Neural progenitor cell (in vitro differentiated cells): ENCODE data around the gene ERC2. TPM values are rescaled to one million over a fixed set of nuclear protein-coding genes. Genes with fewer than 3 reads are reported as not detected.

ENCODE experiments used
- DNase-seq: peaks from one replicate; pipeline ENCODE4 v3.0.0-alpha.2; 2016; ENCODE audit warnings: low spot score
- H2AFZ ChIP-seq: fragments of 200-600 bp; sonication (generic); replicated peaks from 2 replicates; pipeline ENCODE4 v1.6.1; 2016; ENCODE audit warnings: antibody characterized with exemption
- H3F3A ChIP-seq: fragments of 200-600 bp; sonication (generic); 2 replicates; pipeline ENCODE4 v1.6.1; 2016; ENCODE audit warnings: antibody characterized with exemption, low read depth
- H3K27ac ChIP-seq: fragments of 200-600 bp; sonication (generic); 2 replicates; pipeline ENCODE4 v1.5.1; 2016; ENCODE audit warnings: mild to moderate bottlenecking
- H3K27me3 ChIP-seq: fragments of 200-600 bp; sonication (generic); 2 replicates; pipeline ENCODE4 v1.6.1; 2016; ENCODE audit warnings: mild to moderate bottlenecking, moderate library complexity
- H3K36me3 ChIP-seq: fragments of 200-600 bp; sonication (generic); 2 replicates; pipeline ENCODE4 v1.5.1; 2016
- H3K4me1 ChIP-seq: fragments of 200-600 bp; sonication (generic); 2 replicates; pipeline ENCODE4 v1.6.1; 2016; ENCODE audit warnings: mixed run types
- H3K4me2 ChIP-seq: fragments of 200-600 bp; sonication (generic); 2 replicates; pipeline ENCODE4 v1.6.1; 2016
- H3K4me3 ChIP-seq: fragments of 200-600 bp; sonication (generic); 2 replicates; pipeline ENCODE4 v1.5.1; 2016
- H3K79me2 ChIP-seq: fragments of 200-600 bp; sonication (generic); 2 replicates; pipeline ENCODE4 v1.6.1; 2016; ENCODE audit warnings: low read depth
- H3K9ac ChIP-seq: fragments of 200-600 bp; sonication (generic); 2 replicates; pipeline ENCODE4 v1.6.1; 2016
- H3K9me3 ChIP-seq: fragments of 200-600 bp; sonication (generic); 2 replicates; pipeline ENCODE4 v1.5.1; 2016; ENCODE audit warnings: low read depth
- H4K20me1 ChIP-seq: fragments of 200-600 bp; sonication (generic); 2 replicates; pipeline ENCODE4 v1.6.1; 2016; ENCODE audit warnings: low read depth
- H3K27ac Mint-ChIP-seq: 3 replicates; pipeline ENCODE4 v1.8.0; 2021; ENCODE audit warnings: mixed read lengths
- H3K27me3 Mint-ChIP-seq: 2 replicates; pipeline ENCODE4 v1.8.0; 2022; ENCODE audit warnings: low read depth, mild to moderate bottlenecking, inconsistent platforms, moderate library complexity, mixed read lengths; ENCODE audit not compliant: insufficient read depth
- H3K36me3 Mint-ChIP-seq: 3 replicates; pipeline ENCODE4 v1.8.0; 2021; ENCODE audit warnings: mixed read lengths
- H3K4me1 Mint-ChIP-seq: 3 replicates; pipeline ENCODE4 v1.8.0; 2021; ENCODE audit warnings: mixed read lengths
- H3K4me3 Mint-ChIP-seq: 3 replicates; pipeline ENCODE4 v1.8.0; 2021; ENCODE audit warnings: mild to moderate bottlenecking, moderate library complexity, mixed read lengths
- H3K9me3 Mint-ChIP-seq: 3 replicates; pipeline ENCODE4 v1.8.0; 2020; ENCODE audit warnings: mixed read lengths
- EZH2 ChIP-seq: fragments of 200-600 bp; sonication (generic); IDR thresholded peaks from 2 replicates; pipeline ENCODE4 v1.6.1; 2017; ENCODE audit warnings: antibody characterized with exemption, mild to moderate bottlenecking, moderate library complexity
- EZH2phosphoT487 ChIP-seq: fragments of 200-600 bp; sonication (generic); IDR thresholded peaks from 2 replicates; pipeline ENCODE4 v1.6.1; 2017; ENCODE audit warnings: antibody characterized with exemption
- total RNA-seq: library from RNA; depleted of rRNA; stranded (reverse); fragments of >200 nt; gene quantifications from 2 replicates; pipeline ENCODE4 v1.2.3, GENCODE V29; 2015; ENCODE audit warnings: low replicate concordance
- TF ChIP-seq, protein P1 (sequence below): fragments of 200-600 bp; sonication (generic); IDR thresholded peaks from 2 replicates; pipeline ENCODE4 v1.5.1; 2017; ENCODE audit warnings: antibody characterized with exemption, mild to moderate bottlenecking

The ERC2 gene
- total RNA-seq, 1 donor from 2014 or later: 24.8 TPM

DNA sequence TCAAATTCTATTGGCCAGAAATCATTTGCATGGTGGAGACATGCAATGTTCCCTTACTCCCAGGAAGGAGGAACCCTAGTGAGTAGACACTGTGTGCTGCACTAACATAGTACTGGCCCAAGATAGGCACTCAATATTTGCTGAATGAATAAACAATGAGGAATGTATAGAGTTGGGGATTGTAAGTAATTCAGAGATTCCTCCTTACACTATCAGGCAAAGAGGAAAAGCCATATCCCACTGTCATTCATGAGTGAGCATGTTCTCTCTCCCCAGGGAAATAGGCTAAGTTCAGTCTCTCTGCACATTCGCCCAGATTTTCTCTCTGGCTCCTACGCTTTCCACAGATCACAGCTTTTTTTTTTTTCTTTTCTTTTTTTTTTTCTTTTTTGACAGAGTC, 826.3 kb downstream of the ERC2 start:
- H3K9me3 ChIP-seq: no peaks in the 10 kb centered on the region
- no peak overlapping the region for H3K4me3 ChIP-seq
- H3K27ac ChIP-seq: no peak overlapping the region
- no peak overlapping the region for H3K4me2 ChIP-seq
- peaks cover 14% of the 10 kb centered on the region for H3K4me1 ChIP-seq
- H3K36me3 Mint-ChIP-seq: no peaks in the 10 kb centered on the region
- no peak for TF ChIP-seq EZH2phosphoT487
- TF ChIP-seq, protein P1, sequence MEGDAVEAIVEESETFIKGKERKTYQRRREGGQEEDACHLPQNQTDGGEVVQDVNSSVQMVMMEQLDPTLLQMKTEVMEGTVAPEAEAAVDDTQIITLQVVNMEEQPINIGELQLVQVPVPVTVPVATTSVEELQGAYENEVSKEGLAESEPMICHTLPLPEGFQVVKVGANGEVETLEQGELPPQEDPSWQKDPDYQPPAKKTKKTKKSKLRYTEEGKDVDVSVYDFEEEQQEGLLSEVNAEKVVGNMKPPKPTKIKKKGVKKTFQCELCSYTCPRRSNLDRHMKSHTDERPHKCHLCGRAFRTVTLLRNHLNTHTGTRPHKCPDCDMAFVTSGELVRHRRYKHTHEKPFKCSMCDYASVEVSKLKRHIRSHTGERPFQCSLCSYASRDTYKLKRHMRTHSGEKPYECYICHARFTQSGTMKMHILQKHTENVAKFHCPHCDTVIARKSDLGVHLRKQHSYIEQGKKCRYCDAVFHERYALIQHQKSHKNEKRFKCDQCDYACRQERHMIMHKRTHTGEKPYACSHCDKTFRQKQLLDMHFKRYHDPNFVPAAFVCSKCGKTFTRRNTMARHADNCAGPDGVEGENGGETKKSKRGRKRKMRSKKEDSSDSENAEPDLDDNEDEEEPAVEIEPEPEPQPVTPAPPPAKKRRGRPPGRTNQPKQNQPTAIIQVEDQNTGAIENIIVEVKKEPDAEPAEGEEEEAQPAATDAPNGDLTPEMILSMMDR: no peak
- no peak for TF ChIP-seq EZH2
- H3K9ac ChIP-seq: no peak overlapping the region
- H3K27me3 ChIP-seq: no peaks in the 10 kb centered on the region
- peaks cover 25% of the 10 kb centered on the region for H3K4me1 Mint-ChIP-seq
- no peaks in the 10 kb centered on the region for H3K79me2 ChIP-seq
- no peaks in the 10 kb centered on the region for H3K9me3 Mint-ChIP-seq
- H2AFZ ChIP-seq: no peak overlapping the region
- no peak overlapping the region for H3K4me3 Mint-ChIP-seq
- DNase-seq: no peak
- peaks cover 4% of the 10 kb centered on the region for H3K27me3 Mint-ChIP-seq
- H4K20me1 ChIP-seq: no peaks in the 10 kb centered on the region
- H3F3A ChIP-seq: peaks cover 9% of the 10 kb centered on the region
- H3K36me3 ChIP-seq: no peaks in the 10 kb centered on the region
- no peak overlapping the region for H3K27ac Mint-ChIP-seq

DNA sequence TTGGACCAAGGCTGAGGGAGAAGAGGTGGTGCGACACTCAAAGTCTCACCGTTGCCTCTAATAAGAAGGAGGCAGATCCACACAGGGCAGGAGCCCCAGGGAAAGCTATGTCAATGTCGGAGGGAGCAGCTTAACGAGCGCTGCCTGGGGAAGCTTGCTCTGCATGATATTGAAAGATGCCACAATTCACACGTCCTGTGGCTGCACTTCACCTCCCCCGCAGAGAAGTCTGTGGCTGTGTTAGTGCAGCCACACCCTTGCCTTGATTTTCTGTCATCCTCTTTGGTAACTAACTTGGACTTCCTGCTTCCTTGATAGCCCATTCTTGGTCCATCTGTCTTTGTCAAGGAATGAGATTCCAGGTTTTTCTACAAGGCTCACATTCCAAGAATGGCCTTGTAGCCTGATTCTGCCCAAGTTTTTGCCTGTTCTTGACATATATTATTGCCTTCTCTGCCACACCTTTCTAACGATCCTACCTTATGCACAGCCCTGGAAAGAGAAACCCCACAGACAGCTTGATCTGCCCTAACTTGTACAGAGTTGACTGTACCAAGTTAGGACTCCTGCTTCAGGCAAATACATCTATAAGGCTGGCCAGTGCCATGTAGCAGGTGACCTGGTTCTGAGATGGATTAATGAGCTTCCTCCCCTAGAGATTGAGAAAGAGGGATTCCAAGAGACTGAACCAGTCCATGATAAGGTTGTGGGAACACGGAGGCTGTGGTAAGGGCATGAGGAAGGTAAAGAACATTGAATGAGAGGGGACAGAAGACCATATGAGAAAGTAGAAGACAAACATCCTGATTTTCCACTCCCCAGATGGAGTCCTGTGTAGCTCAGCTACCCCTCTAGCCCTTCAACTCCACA, 828.1 kb downstream of the ERC2 start:
- H3K79me2 ChIP-seq: no peaks in the 10 kb centered on the region
- TF ChIP-seq, protein P1: no peak
- TF ChIP-seq EZH2 (no peak), EZH2phosphoT487 (no peak)
- DNase-seq: no peak
- H3K4me3 ChIP-seq: no peak overlapping the region
- Mint-ChIP-seq H3K36me3 (no peaks in the 10 kb centered on the region), H3K9me3 (no peaks in the 10 kb centered on the region), H3K4me3 (no peak overlapping the region), H3K4me1 (peaks cover 8% of the 10 kb centered on the region), H3K27me3 (peaks cover 4% of the 10 kb centered on the region), H3K27ac (no peak overlapping the region)
- H3K27ac ChIP-seq: no peak overlapping the region
- no peak overlapping the region for H3K9ac ChIP-seq
- no peaks in the 10 kb centered on the region for H3K27me3 ChIP-seq
- H3K4me1 ChIP-seq: no peaks in the 10 kb centered on the region
- no peak overlapping the region for H3K4me2 ChIP-seq
- no peaks in the 10 kb centered on the region for H3K9me3 ChIP-seq
- no peaks in the 10 kb centered on the region for H4K20me1 ChIP-seq
- H3K36me3 ChIP-seq: no peaks in the 10 kb centered on the region
- no peak overlapping the region for H2AFZ ChIP-seq
- H3F3A ChIP-seq: no peaks in the 10 kb centered on the region

DNA sequence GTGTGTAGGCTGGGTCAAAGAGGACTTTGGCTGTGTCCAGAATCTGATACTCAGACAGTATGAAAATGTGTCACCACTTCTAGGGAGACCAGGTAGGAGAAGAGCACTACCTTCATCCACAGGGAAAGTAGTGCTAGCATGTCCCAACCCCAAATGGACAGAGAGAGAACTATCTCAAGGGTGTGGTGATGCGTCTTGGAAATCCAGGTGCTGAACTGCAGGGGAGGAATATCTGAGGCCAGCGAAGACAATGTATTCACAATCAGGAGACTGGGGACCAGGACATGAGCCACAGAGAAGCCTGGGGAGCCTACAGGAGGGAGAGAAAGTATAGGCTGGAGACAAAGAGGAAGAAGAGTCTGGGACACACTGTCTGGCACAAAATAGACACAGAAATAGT, 829.1 kb downstream of the ERC2 start:
- no peak overlapping the region for H2AFZ ChIP-seq
- no peaks in the 10 kb centered on the region for H3K36me3 ChIP-seq
- Mint-ChIP-seq H3K36me3 (no peaks in the 10 kb centered on the region), H3K27me3 (peaks cover 4% of the 10 kb centered on the region), H3K9me3 (no peaks in the 10 kb centered on the region), H3K4me1 (peaks cover 5% of the 10 kb centered on the region), H3K4me3 (no peak overlapping the region), H3K27ac (no peak overlapping the region)
- H3K9me3 ChIP-seq: no peaks in the 10 kb centered on the region
- no peak overlapping the region for H3K27ac ChIP-seq
- no peak overlapping the region for H3K4me2 ChIP-seq
- no peak overlapping the region for H3K9ac ChIP-seq
- TF ChIP-seq EZH2: no peak
- TF ChIP-seq, protein P1: no peak
- TF ChIP-seq EZH2phosphoT487: no peak
- no peaks in the 10 kb centered on the region for H4K20me1 ChIP-seq
- no peaks in the 10 kb centered on the region for H3K27me3 ChIP-seq
- H3K4me1 ChIP-seq: no peaks in the 10 kb centered on the region
- H3F3A ChIP-seq: no peaks in the 10 kb centered on the region
- H3K79me2 ChIP-seq: no peaks in the 10 kb centered on the region
- DNase-seq: no peak
- H3K4me3 ChIP-seq: no peak overlapping the region
